ENCODE measurements around the gene USP21. TPM values are rescaled to one million over a fixed set of nuclear protein-coding genes. Genes with fewer than 3 reads are reported as not detected.

The USP21 gene
- total RNA-seq, 1 experiment from 2014 or later: 4.2 TPM

Other genes starting within 250 kb of the USP21 start
- gene ITLN2, start 204.7 kb upstream of the USP21 start, total RNA-seq (2014; rRNA removed; shearing (Covaris generic); ENCODE audit: low replicate concordance): not detected in 2 replicates
- 0.22 and 1.7 TPM in 2 replicates for gene F11R, start 138.3 kb upstream of the USP21 start, total RNA-seq (2014; rRNA removed; shearing (Covaris generic); ENCODE audit: low replicate concordance)
- not detected in 2 replicates for gene TSTD1, start 120.5 kb upstream of the USP21 start, total RNA-seq (2014; rRNA removed; shearing (Covaris generic); ENCODE audit: low replicate concordance)
- 102 and 103 TPM in 2 replicates for gene USF1, start 113.5 kb upstream of the USP21 start, total RNA-seq (2014; rRNA removed; shearing (Covaris generic); ENCODE audit: low replicate concordance)
- not detected in 2 replicates for gene ARHGAP30, start 89.6 kb upstream of the USP21 start, total RNA-seq (2014; rRNA removed; shearing (Covaris generic); ENCODE audit: low replicate concordance)
- gene NECTIN4, start 69.9 kb upstream of the USP21 start, total RNA-seq (2014; rRNA removed; shearing (Covaris generic); ENCODE audit: low replicate concordance): not detected in 2 replicates
- not detected in 2 replicates for gene KLHDC9, start 61.1 kb upstream of the USP21 start, total RNA-seq (2014; rRNA removed; shearing (Covaris generic); ENCODE audit: low replicate concordance)
- gene PFDN2, start 41.5 kb upstream of the USP21 start, total RNA-seq (2014; rRNA removed; shearing (Covaris generic); ENCODE audit: low replicate concordance): 32.6 and 36.1 TPM in 2 replicates
- gene NIT1, start 41.4 kb upstream of the USP21 start, total RNA-seq (2014; rRNA removed; shearing (Covaris generic); ENCODE audit: low replicate concordance): 8.9 and 14.1 TPM in 2 replicates
- gene DEDD, start 26.8 kb upstream of the USP21 start, total RNA-seq (2014; rRNA removed; shearing (Covaris generic); ENCODE audit: low replicate concordance): 33.2 and 39.8 TPM in 2 replicates
- 118 and 178 TPM in 2 replicates for gene UFC1, start 5.5 kb upstream of the USP21 start, total RNA-seq (2014; rRNA removed; shearing (Covaris generic); ENCODE audit: low replicate concordance)
- 7.9 and 40.3 TPM in 2 replicates for gene PPOX, start 6.9 kb downstream of the USP21 start, total RNA-seq (2014; rRNA removed; shearing (Covaris generic); ENCODE audit: low replicate concordance)
- gene B4GALT3, start 18.0 kb downstream of the USP21 start, total RNA-seq (2014; rRNA removed; shearing (Covaris generic); ENCODE audit: low replicate concordance): 20.5 and 25.7 TPM in 2 replicates
- gene ADAMTS4, start 39.6 kb downstream of the USP21 start, total RNA-seq (2014; rRNA removed; shearing (Covaris generic); ENCODE audit: low replicate concordance): 3.6 and 5.2 TPM in 2 replicates
- 129 and 194 TPM in 2 replicates for gene NDUFS2, start 42.9 kb downstream of the USP21 start, total RNA-seq (2014; rRNA removed; shearing (Covaris generic); ENCODE audit: low replicate concordance)
- 5.3 TPM in 1 of 2 replicates, not detected in the other for gene FCER1G, start 55.8 kb downstream of the USP21 start, total RNA-seq (2014; rRNA removed; shearing (Covaris generic); ENCODE audit: low replicate concordance)
- not detected in 2 replicates for gene APOA2, start 64.1 kb downstream of the USP21 start, total RNA-seq (2014; rRNA removed; shearing (Covaris generic); ENCODE audit: low replicate concordance)
- gene TOMM40L, start 66.6 kb downstream of the USP21 start, total RNA-seq (2014; rRNA removed; shearing (Covaris generic); ENCODE audit: low replicate concordance): 24.0 and 39.6 TPM in 2 replicates
- not detected in 2 replicates for gene NR1I3, start 78.7 kb downstream of the USP21 start, total RNA-seq (2014; rRNA removed; shearing (Covaris generic); ENCODE audit: low replicate concordance)
- not detected in 2 replicates for gene PCP4L1, start 99.2 kb downstream of the USP21 start, total RNA-seq (2014; rRNA removed; shearing (Covaris generic); ENCODE audit: low replicate concordance)
- gene MPZ, start 150.5 kb downstream of the USP21 start, total RNA-seq (2014; rRNA removed; shearing (Covaris generic); ENCODE audit: low replicate concordance): 0.07 TPM in 1 of 2 replicates, not detected in the other
- gene SDHC, start 154.9 kb downstream of the USP21 start, total RNA-seq (2014; rRNA removed; shearing (Covaris generic); ENCODE audit: low replicate concordance): 466 and 501 TPM in 2 replicates
- not detected in 2 replicates for gene CFAP126, start 208.4 kb downstream of the USP21 start, total RNA-seq (2014; rRNA removed; shearing (Covaris generic); ENCODE audit: low replicate concordance)